Smooth muscle cell (in vitro differentiated cells): ENCODE data around the gene CUL9. TPM values are rescaled to one million over a fixed set of nuclear protein-coding genes. Genes with fewer than 3 reads are reported as not detected.

Experiments used
- DNase-seq: peaks from one replicate; lab custom pipeline; 2025; ENCODE audit not compliant: unreplicated experiment; lab: John Stamatoyannopoulos, UW
- H2AFZ ChIP-seq: fragments of 200-600 bp; sonication (generic); 2 replicates; pipeline ENCODE4 v1.6.0; 2016; ENCODE audit warnings: antibody characterized with exemption, low read depth, mild to moderate bottlenecking
- H3F3A ChIP-seq: fragments of 200-600 bp; sonication (generic); 2 replicates; pipeline ENCODE4 v1.6.0; 2017; ENCODE audit warnings: antibody characterized with exemption, low read depth
- H3K27ac ChIP-seq: fragments of 200-600 bp; sonication (generic); 2 replicates; pipeline ENCODE4 v1.5.1; 2016; ENCODE audit warnings: low read depth, mild to moderate bottlenecking
- H3K27me3 ChIP-seq: fragments of 200-600 bp; sonication (generic); 2 replicates; pipeline ENCODE4 v1.6.1; 2016; ENCODE audit warnings: low read depth, mild to moderate bottlenecking
- H3K36me3 ChIP-seq: fragments of 200-600 bp; sonication (generic); 2 replicates; pipeline ENCODE4 v1.5.1; 2016; ENCODE audit warnings: low read depth
- H3K4me1 ChIP-seq: fragments of 200-600 bp; sonication (generic); 2 replicates; pipeline ENCODE4 v1.5.1; 2016; ENCODE audit warnings: low read depth
- H3K4me2 ChIP-seq: fragments of 200-600 bp; sonication (generic); 2 replicates; pipeline ENCODE4 v1.6.0; 2016; ENCODE audit warnings: mild to moderate bottlenecking
- H3K4me3 ChIP-seq: fragments of 200-600 bp; sonication (generic); 2 replicates; pipeline ENCODE4 v1.5.1; 2016; ENCODE audit warnings: mild to moderate bottlenecking
- H3K79me2 ChIP-seq: fragments of 200-600 bp; sonication (generic); 2 replicates; pipeline ENCODE4 v1.6.0; 2016; ENCODE audit warnings: low read depth, mild to moderate bottlenecking
- H3K9ac ChIP-seq: fragments of 200-600 bp; sonication (generic); 2 replicates; pipeline ENCODE4 v1.6.0; 2016; ENCODE audit warnings: low read depth
- H3K9me3 ChIP-seq: fragments of 200-600 bp; sonication (generic); replicated peaks from 2 replicates; pipeline ENCODE4 v1.5.1; 2016; ENCODE audit warnings: low read depth
- H4K20me1 ChIP-seq: fragments of 200-600 bp; sonication (generic); 2 replicates; pipeline ENCODE4 v1.6.0; 2016; ENCODE audit warnings: low read depth
- CTCF ChIP-seq: fragments of 200-600 bp; sonication (generic); IDR thresholded peaks from 2 replicates; pipeline ENCODE4 v1.5.1; 2017; ENCODE audit warnings: borderline replicate concordance, mild to moderate bottlenecking, antibody characterized with exemption; ENCODE audit not compliant: insufficient read depth, poor library complexity, severe bottlenecking
- WGBS: methylation state at CpG from one replicate; pipeline ENCODE4 v1.1.7; 2016; ENCODE audit warnings: low lambda C conversion rate; 5-methylcytosine and 5-hydroxymethylcytosine counted together
- polyA plus RNA-seq: library from polyadenylated mRNA; unstranded; fragments of >200 nt; fragmentation: Nextera tagmentation; extraction: Ambion mirVana; gene quantifications from 2 replicates; pipeline ENCODE4 v1.2.1, GENCODE V29; 2016
- total RNA-seq: library from RNA; depleted of rRNA; stranded (reverse); fragments of >200 nt; gene quantifications from 2 replicates; pipeline ENCODE4 v1.2.3, GENCODE V29; 2014

CUL9 gene
- total and polyA plus RNA-seq, 2 experiments from 2014 or later, result 13.9 to 18.8 TPM

GRCh38 chr6:43256670-43257366 is 74.8 kb downstream of the CUL9 start:
- DNase-seq, result no peak
- no peaks in the 10 kb centered on the region for H3K4me1 ChIP-seq
- no peak overlapping the region for H2AFZ ChIP-seq
- H3F3A ChIP-seq, result no peaks in the 10 kb centered on the region
- no peak overlapping the region for H3K9ac ChIP-seq
- H3K27me3 ChIP-seq, result no peaks in the 10 kb centered on the region
- no peak overlapping the region for H3K4me2 ChIP-seq
- H4K20me1 ChIP-seq, result no peaks in the 10 kb centered on the region
- no peaks in the 10 kb centered on the region for H3K79me2 ChIP-seq
- H3K4me3 ChIP-seq, result no peak overlapping the region
- no peak for TF ChIP-seq CTCF
- WGBS, result 84% methylated on average over 9 of the region's 9 CpGs
- H3K9me3 ChIP-seq, result no peaks in the 10 kb centered on the region
- H3K36me3 ChIP-seq, result no peaks in the 10 kb centered on the region
- no peak overlapping the region for H3K27ac ChIP-seq

- no peak overlapping the region for H3K9ac ChIP-seq
- WGBS, result 86% methylated on average over 12 of the region's 12 CpGs
- TF ChIP-seq CTCF, result no peak
- DNase-seq, result no peak
- no peaks in the 10 kb centered on the region for H3K27me3 ChIP-seq
- no peaks in the 10 kb centered on the region for H3F3A ChIP-seq
- no peaks in the 10 kb centered on the region for H3K36me3 ChIP-seq
- H2AFZ ChIP-seq, result no peak overlapping the region
- H3K9me3 ChIP-seq, result no peaks in the 10 kb centered on the region
- H3K4me1 ChIP-seq, result no peaks in the 10 kb centered on the region
- no peaks in the 10 kb centered on the region for H4K20me1 ChIP-seq
- no peak overlapping the region for H3K4me2 ChIP-seq
- no peaks in the 10 kb centered on the region for H3K79me2 ChIP-seq
- no peak overlapping the region for H3K4me3 ChIP-seq
- no peak overlapping the region for H3K27ac ChIP-seq
These were observed 75.6 kb downstream of the CUL9 start for GRCh38 chr6:43257367-43258145.

- no peaks in the 10 kb centered on the region for H3F3A ChIP-seq
- no peaks in the 10 kb centered on the region for H3K27me3 ChIP-seq
- no peak overlapping the region for H3K4me3 ChIP-seq
- no peak overlapping the region for H3K4me2 ChIP-seq
- H3K4me1 ChIP-seq, result no peaks in the 10 kb centered on the region
- WGBS, result 77% methylated on average over 4 of the region's 4 CpGs
- no peaks in the 10 kb centered on the region for H3K9me3 ChIP-seq
- no peaks in the 10 kb centered on the region for H3K36me3 ChIP-seq
- no peak overlapping the region for H2AFZ ChIP-seq
- H3K27ac ChIP-seq, result no peak overlapping the region
- TF ChIP-seq CTCF, result no peak
- no peak for DNase-seq
- no peak overlapping the region for H3K9ac ChIP-seq
- H4K20me1 ChIP-seq, result no peaks in the 10 kb centered on the region
- H3K79me2 ChIP-seq, result no peaks in the 10 kb centered on the region
These were observed 76.2 kb downstream of the CUL9 start for GRCh38 chr6:43258180-43258579.
